ENCODE data around the gene LAIR2. TPM values are rescaled to one million over a fixed set of nuclear protein-coding genes. Genes with fewer than 3 reads are reported as not detected.
"Not testable (repeated sequence)": the region's sequence is repeated elsewhere in the genome, so short reads cannot be mapped to it uniquely, and the experiment has no call there.

LAIR2 gene
- total RNA-seq, 1 experiment from 2014 or later = not detected

DNA sequence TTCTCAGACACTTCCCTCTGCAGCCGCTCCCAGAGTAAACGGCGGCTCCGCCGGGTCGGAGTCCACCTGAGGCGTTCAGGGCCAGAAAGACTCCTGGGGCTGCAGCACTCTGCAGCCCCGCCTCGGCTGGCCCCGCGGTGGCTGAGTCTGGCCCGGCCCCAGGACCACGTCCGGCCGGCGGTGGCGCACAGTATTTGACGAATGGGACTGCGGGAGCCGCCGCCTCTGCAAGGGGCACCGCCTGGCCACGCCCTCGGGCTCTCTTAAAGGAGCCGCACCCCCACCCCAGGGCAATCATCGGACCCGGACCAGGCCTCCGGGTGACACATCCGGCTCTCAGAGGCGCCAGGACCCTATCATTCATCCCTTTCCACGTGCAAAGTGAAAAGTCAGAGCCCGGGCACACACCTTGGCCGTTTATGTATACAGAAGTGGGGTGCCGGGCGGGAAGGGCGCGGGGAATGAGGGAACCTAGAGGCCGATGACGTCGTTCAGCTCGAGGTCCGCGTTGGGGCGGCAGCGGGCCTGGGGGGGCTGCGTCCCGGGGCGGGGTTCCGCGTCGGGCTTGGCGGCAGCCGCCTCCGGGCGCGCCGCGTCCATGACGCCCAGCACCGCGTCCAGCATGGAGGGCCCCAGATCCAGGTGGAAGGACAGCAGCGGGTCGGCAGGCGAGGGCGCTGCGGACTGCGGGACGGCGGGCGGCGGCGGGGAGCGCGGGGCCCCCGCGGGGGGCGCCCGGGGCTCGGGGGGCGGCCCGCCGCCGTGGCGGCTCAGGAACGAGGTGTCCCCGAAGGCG lies 37.8 kb upstream of the LAIR2 start:
- H3K36me3 ChIP-seq (ENCODE audit: control insufficient read depth, insufficient read depth, low read length) = no peaks in the 10 kb centered on the region

DNA sequence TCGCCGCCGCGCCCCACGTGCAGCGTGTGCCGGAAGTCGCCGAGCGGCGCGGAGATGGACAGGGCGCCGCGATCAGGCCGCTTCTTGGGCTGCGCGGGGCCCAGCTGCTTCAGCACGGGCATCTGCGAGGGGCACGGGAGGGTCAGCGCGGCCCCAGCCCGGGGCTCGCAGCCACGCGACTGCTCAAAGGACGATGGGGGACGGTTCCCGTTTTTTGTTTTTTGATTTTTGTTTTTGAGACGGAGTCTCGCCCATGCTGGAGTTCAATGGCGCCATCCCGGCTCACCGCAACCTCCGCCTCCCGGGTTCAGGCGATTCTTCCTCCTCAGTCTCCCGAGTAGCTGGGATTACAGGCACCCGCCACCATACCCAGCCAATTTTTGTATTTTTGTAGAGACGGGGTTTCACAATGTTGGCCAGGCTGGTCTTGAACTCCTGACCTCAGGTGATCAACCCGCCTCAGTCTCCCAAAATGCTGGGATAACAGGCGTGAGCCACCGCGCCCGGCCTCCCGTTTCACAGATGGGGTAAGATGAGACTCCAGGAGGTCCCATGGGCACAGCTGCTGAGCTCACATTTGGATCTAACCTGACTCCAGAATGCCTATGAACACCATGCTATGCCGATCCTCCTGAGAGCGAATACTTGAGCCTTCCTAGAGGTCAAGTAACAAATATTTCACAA lies 37.1 kb upstream of the LAIR2 start:
- intact Hi-C loops (cut with micrococcal nuclease; ENCODE audit: unreplicated experiment) = no loop called here
- DNase-seq = peak in 1 of 2 experiments; percentile 70
- H3K9me3 Mint-ChIP-seq (ENCODE audit: unreplicated experiment) = no peaks in the 10 kb centered on the region
- TF ChIP-seq, protein P1, sequence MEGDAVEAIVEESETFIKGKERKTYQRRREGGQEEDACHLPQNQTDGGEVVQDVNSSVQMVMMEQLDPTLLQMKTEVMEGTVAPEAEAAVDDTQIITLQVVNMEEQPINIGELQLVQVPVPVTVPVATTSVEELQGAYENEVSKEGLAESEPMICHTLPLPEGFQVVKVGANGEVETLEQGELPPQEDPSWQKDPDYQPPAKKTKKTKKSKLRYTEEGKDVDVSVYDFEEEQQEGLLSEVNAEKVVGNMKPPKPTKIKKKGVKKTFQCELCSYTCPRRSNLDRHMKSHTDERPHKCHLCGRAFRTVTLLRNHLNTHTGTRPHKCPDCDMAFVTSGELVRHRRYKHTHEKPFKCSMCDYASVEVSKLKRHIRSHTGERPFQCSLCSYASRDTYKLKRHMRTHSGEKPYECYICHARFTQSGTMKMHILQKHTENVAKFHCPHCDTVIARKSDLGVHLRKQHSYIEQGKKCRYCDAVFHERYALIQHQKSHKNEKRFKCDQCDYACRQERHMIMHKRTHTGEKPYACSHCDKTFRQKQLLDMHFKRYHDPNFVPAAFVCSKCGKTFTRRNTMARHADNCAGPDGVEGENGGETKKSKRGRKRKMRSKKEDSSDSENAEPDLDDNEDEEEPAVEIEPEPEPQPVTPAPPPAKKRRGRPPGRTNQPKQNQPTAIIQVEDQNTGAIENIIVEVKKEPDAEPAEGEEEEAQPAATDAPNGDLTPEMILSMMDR (IDR thresholded peaks at IDR 0.05; ENCODE audit: insufficient read depth in 1 of 2, low read depth in 1 of 2, low read length in 1 of 2, severe bottlenecking in 1 of 2, unreplicated experiment in 1 of 2) = no peak
- H3K4me3 Mint-ChIP-seq (ENCODE audit: unreplicated experiment) = peak overlapping the region; percentile 92
- H3K27ac Mint-ChIP-seq (ENCODE audit: unreplicated experiment) = peak overlapping the region; percentile 99
- peaks cover 30% of the 10 kb centered on the region for H3K4me1 Mint-ChIP-seq (ENCODE audit: low read depth, unreplicated experiment)
- Histone ChIP-seq H3K27me3 (replicated peaks; ENCODE audit: control insufficient read depth, insufficient read depth, low read length) (no peaks in the 10 kb centered on the region), H3K4me3 (ENCODE audit: low read depth, low read length) (peak overlapping the region; percentile 81), H3K9me3 (no peaks in the 10 kb centered on the region), H3K36me3 (ENCODE audit: control insufficient read depth, insufficient read depth, low read length) (no peaks in the 10 kb centered on the region), H3K4me1 (peaks cover 20% of the 10 kb centered on the region)
- POLR2A ChIA-PET = interaction anchor here (0.9 kb wide), 1 partner anchor 17 kb away, joined by 4 read pairs; the partner anchor contains the start of gene LENG8
- no TSS peak for BruUV-seq (replicated peaks)
- CTCF ChIA-PET = no interaction called here
- peaks cover 53% of the 10 kb centered on the region for H3K36me3 Mint-ChIP-seq (ENCODE audit: insufficient read depth, unreplicated experiment)
- peaks cover 2% of the 10 kb centered on the region for H3K27me3 Mint-ChIP-seq (ENCODE audit: insufficient read depth, unreplicated experiment)

More for the DNA sequence above, 37.8 kb upstream of the LAIR2 start:
- peak; percentile 96 for DNase-seq
- Mint-ChIP-seq H3K27me3 (ENCODE audit: insufficient read depth, unreplicated experiment) (no peaks in the 10 kb centered on the region), H3K27ac (ENCODE audit: unreplicated experiment) (peak overlapping the region; percentile 99), H3K4me3 (ENCODE audit: unreplicated experiment) (peak overlapping the region; percentile 92), H3K4me1 (ENCODE audit: low read depth, unreplicated experiment) (peaks cover 24% of the 10 kb centered on the region), H3K36me3 (ENCODE audit: insufficient read depth, unreplicated experiment) (peaks cover 60% of the 10 kb centered on the region), H3K9me3 (ENCODE audit: unreplicated experiment) (no peaks in the 10 kb centered on the region)
- CTCF ChIA-PET = no interaction called here
- intact Hi-C loops (cut with micrococcal nuclease; ENCODE audit: unreplicated experiment) = loop anchor here (1.0 to 5.0 kb wide), 3 partner anchors 16 to 1677 kb away; partner anchors contain the start of genes LENG8, TSEN34 and ZNF444
- no TSS peak for BruUV-seq (replicated peaks)
- peaks cover 20% of the 10 kb centered on the region for H3K4me1 ChIP-seq
- no peaks in the 10 kb centered on the region for H3K27me3 ChIP-seq (replicated peaks; ENCODE audit: control insufficient read depth, insufficient read depth, low read length)
- H3K4me3 ChIP-seq (ENCODE audit: low read depth, low read length) = peak overlapping the region; percentile 81
- TF ChIP-seq, protein P1 (IDR thresholded peaks at IDR 0.05; ENCODE audit: insufficient read depth in 1 of 2, low read depth in 1 of 2, low read length in 1 of 2, severe bottlenecking in 1 of 2, unreplicated experiment in 1 of 2) = no peak
- POLR2A ChIA-PET = interaction anchor here (0.9 kb wide), 1 partner anchor 16 kb away, joined by 4 read pairs; the partner anchor contains the start of gene LENG8
- no peaks in the 10 kb centered on the region for H3K9me3 ChIP-seq

DNA sequence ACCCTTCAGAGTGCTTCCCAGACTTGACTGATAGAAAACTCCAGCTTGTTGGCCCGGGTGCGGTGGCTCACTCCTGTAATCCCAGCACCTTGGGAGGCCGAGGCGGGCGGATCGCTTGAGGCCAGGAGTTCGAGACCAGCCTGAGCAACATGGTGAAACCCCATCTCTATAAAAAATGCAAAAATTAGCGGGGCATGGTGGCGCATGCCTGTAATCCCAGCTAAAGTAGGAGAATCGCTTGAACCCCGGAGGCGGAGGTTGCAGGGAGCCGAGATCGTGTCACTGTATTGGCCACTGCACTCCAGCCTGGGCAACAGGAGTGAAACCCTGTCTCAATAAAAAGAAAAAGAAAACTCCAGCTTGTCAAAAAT lies 36.5 kb upstream of the LAIR2 start:
- H3K4me3 Mint-ChIP-seq (ENCODE audit: unreplicated experiment) = peak overlapping the region; percentile 92

More for the DNA sequence above, 36.5 kb upstream of the LAIR2 start:
- Mint-ChIP-seq H3K4me1 (ENCODE audit: low read depth, unreplicated experiment) (peaks cover 34% of the 10 kb centered on the region), H3K36me3 (ENCODE audit: insufficient read depth, unreplicated experiment) (peaks cover 48% of the 10 kb centered on the region), H3K27ac (ENCODE audit: unreplicated experiment) (peak overlapping the region; percentile 99)
- DNase-seq; H3K36me3 ChIP-seq (ENCODE audit: control insufficient read depth, insufficient read depth, low read length); H3K9me3 Mint-ChIP-seq (ENCODE audit: unreplicated experiment); intact Hi-C loops (cut with micrococcal nuclease; ENCODE audit: unreplicated experiment); POLR2A ChIA-PET; H3K9me3 ChIP-seq; BruUV-seq (replicated peaks); CTCF ChIA-PET; H3K27me3 Mint-ChIP-seq (ENCODE audit: insufficient read depth, unreplicated experiment); H3K27me3 ChIP-seq (replicated peaks; ENCODE audit: control insufficient read depth, insufficient read depth, low read length): not testable (repeated sequence)
- Histone ChIP-seq H3K4me3 (ENCODE audit: low read depth, low read length) (peak overlapping the region; percentile 81), H3K4me1 (peaks cover 20% of the 10 kb centered on the region)
